ENCODE results near the gene CEP55.

Gene CEP55

GRCh38 chr10:93568105-93568390 is 71.6 kb downstream of the CEP55 start:
- no peak for DNase-seq

- DNase-seq = no peak
Observed at GRCh38 chr10:93570383-93570782, 74.0 kb downstream of the CEP55 start.

GRCh38 chr10:93572606-93573005 is 76.2 kb downstream of the CEP55 start:
- DNase-seq = no peak

DNA sequence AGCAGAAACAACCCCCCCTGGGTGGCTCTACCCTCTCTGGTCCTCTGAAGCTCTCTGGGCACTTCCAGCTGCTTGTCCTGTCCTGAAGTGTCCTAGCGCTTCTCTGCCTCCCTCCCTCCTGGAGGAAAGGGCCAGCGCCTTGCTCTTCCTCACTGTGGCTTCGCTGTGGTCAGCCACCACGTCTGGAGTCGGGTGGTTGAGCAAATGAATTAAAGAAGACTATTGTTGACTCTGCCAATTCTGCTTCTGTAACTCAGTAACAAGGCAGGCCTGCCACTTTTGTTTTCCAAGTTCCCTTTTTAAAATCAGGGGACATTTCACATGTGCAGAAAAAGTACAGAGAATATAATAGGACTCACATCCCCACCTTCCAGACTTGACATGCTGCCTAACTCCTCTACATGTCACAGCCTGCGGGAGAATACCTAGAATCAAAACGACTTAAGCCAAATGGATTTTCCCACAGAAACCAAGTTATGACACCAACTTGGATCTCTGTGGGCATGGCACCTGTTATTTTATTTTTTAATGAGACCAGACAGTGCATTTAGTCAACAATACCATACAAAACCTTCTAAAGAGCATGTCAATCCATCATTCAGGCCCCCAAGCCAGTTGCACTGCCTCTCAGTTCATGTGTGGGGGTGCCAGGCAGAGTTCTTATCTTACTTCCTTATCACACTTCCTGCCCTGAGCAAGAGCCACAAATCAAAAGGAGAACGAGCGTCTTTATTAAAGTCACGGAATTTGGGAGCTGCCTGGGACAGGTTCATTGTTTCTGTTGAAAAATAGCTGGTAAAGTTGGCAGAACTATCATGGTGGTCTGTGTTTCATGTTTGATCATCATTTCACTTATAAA is 76.9 kb downstream of the CEP55 start:
- DNase-seq = no peak

- DNase-seq = no peak
Observed at GRCh38 chr10:93573924-93574323, 77.5 kb downstream of the CEP55 start.

DNA sequence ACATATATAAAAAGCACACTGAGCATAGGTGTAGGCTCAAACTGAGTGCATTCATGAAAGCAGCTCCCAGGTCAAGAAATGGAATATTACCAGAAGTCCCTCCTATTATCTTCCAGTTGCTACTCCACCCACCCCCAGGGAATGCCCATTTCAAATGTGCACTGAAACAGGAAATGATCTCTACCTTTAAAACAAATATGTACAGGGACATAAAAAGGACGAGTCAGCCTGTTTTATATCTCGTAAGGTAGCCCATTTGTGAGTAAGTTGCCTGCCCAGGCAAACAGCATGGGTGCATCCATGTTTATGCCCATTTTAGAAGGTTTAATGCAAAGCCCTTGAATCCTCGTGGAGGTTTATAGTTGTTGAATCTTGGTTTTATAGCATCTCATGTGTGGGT is 80.5 kb downstream of the CEP55 start:
- DNase-seq = no peak

- no peak for DNase-seq
Observed at GRCh38 chr10:93577565-93577964, 81.2 kb downstream of the CEP55 start.
